GM19351 (cell line): ENCODE data around the gene TEX54.

ENCODE experiments used
- ATAC-seq: cut with Tn5 transposase; IDR thresholded peaks from one replicate; pipeline ENCODE4 v1.9.1; 2021; ENCODE audit warnings: mild to moderate bottlenecking, moderate library complexity; ENCODE audit not compliant: unreplicated experiment

Gene TEX54

DNA sequence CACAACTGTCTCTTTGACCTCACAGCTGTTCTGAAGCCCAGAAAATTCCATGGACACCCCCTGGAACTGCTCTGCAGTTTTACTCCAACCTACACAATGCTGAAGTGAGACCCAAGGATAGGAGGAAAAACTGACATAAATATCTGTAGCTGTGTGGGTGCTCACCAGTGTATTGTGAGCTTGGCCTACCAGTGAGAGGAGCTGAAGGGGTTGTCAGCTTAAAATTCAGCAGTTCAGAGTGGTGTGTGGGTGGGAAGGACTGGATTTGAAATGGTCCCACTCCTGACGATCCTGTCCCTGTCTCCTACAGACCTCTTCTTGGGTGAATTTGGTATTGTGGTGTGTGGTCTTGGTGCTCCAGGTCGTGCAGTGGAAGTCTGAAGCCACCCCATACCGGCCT lies 43.1 kb downstream of the TEX54 start:
- ATAC-seq: no peak

- no peak for ATAC-seq
Observed at GRCh38 chr11:62788991-62789390, 43.6 kb downstream of the TEX54 start.

- ATAC-seq: peak; percentile 62
Observed at GRCh38 chr11:62787005-62787759, 45.5 kb downstream of the TEX54 start, which contains the start of gene TMEM179B. TMEM179B (plus strand) TSS chr11:62787402; CDS start chr11:62787432, 30 bp downstream.

DNA sequence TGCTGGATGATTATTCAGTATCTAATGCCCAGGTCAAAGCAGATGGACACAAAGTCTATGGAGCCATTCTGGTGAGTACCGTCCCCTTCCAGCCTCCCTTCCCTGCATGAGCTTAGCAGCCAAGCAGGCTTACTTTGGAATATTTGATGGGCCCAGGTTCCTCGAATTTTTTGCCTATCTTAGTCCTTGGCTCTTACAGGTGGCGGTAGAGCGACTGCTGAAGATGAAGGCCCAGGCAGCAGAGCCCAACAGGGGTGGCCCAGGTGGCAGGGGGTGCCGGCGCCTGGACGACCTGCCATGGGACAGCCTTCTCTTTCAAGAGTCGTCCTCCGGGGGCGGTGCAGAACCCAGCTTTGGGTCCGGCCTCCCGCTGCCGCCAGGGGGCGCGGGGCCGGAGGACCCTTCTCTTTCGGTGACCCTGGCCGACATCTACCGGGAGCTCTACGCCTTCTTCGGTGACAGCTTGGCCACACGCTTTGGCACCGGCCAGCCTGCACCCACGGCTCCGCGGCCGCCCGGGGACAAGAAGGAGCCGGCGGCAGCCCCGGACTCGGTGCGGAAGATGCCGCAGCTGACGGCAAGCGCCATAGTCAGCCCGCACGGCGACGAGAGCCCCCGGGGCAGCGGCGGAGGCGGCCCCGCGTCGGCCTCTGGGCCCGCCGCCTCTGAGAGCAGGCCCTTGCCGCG lies 46.2 kb downstream of the TEX54 start:
- ATAC-seq: peak; percentile 75

DNA sequence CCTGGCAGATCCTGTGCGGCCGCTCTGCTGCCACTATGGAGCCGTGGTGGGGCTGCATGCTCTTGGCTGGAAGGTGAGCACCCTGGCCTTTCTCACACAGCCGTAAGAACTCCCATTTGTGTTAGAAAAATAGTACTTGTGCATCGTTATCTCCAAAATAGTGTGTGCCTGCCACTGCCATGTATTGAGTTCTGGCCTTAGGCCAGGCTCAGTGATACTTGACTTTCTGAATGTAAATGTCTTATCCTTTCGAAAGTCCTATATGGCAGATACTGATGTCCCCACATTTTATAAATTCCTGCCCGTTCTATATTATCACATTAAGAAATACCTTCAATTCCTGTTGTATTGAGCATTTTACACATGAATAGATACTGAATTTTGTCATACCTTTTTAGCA lies 49.9 kb downstream of the TEX54 start:
- no peak for ATAC-seq
